B cell (primary cell): Measurements from ENCODE around the gene MT4. TPM values are rescaled to one million over a fixed set of nuclear protein-coding genes. Genes with fewer than 3 reads are reported as not detected.
A peak's percentile ranks its signal among the peaks of the same experiment; 100 is the strongest.

Source experiments
- ATAC-seq: fragments of 200-7000 bp; cut with Tn5 transposase; one replicate; pipeline ENCODE4 v1.10.0; 2021; ENCODE audit warnings: low read depth, mild to moderate bottlenecking, moderate number of reproducible peaks, moderate library complexity
- CTCF ChIA-PET: fragments of 350-600 bp; sonication (Branson Sonifier 250); formaldehyde crosslinking; loops from one replicate; lab custom pipeline; 2021; ENCODE audit warnings: antibody characterized with exemption, inconsistent platforms; lab: Charles Lee
- POLR2A ChIA-PET: fragments of 350-600 bp; sonication (Branson Sonifier 250); formaldehyde crosslinking; loops from one replicate; lab custom pipeline; 2021; ENCODE audit warnings: antibody characterized with exemption; lab: Charles Lee
- DNase-seq: peaks from one replicate; pipeline ENCODE4 v3.0.0; 2013
- H2AFZ ChIP-seq: 2 replicates; pipeline ENCODE4 v1.6.1; 2012; ENCODE audit warnings: mild to moderate bottlenecking, low read depth, low read length; ENCODE audit not compliant: insufficient read depth, poor library complexity, severe bottlenecking
- H3K27ac ChIP-seq, 2 donors: 1 replicate in 1 of 2; 2 replicates in 1 of 2; pipeline ENCODE4 v1.5.1; 2012 to 2013; ENCODE audit warnings: low read length in 2 of 2, mild to moderate bottlenecking in 2 of 2, moderate library complexity in 1 of 2
- H3K27me3 ChIP-seq, 4 experiments: fragments of 200-600 bp in 1 of 4; sonication (generic) in 1 of 4; replicated peaks in 1 of 4; 1 replicate in 2 of 4; 2 replicates in 2 of 4; pipeline versions ENCODE4 v1.6.1 to v1.7.0; 2013 to 2016; ENCODE audit warnings: low read length in 3 of 4, mild to moderate bottlenecking in 2 of 4, mixed read lengths in 1 of 4, moderate library complexity in 1 of 4; ENCODE audit not compliant: insufficient read depth in 4 of 4, control insufficient read depth in 3 of 4; ENCODE audit errors: control extremely low read depth in 1 of 4
- H3K36me3 ChIP-seq, 2 experiments: replicated peaks in 1 of 2; 1 replicate in 1 of 2; 2 replicates in 1 of 2; pipeline versions ENCODE4 v1.6.1 to v1.7.1; 2013; ENCODE audit warnings: low read length in 1 of 2; ENCODE audit not compliant: insufficient read depth in 2 of 2, control insufficient read depth in 1 of 2; ENCODE audit errors: control extremely low read depth in 1 of 2, extremely low read depth in 1 of 2
- H3K4me1 ChIP-seq, 2 donors: fragments of 200-600 bp in 1 of 2; sonication (generic) in 1 of 2; 1 replicate in 1 of 2; 2 replicates in 1 of 2; pipeline versions ENCODE4 v1.5.1 to v1.6.1; 2013 to 2017; ENCODE audit warnings: low read length in 2 of 2; ENCODE audit not compliant: control insufficient read depth in 2 of 2, insufficient read depth in 2 of 2
- H3K4me2 ChIP-seq: replicated peaks from 2 replicates; pipeline ENCODE3; 2012; ENCODE audit warnings: mild to moderate bottlenecking, low read depth, low read length; ENCODE audit not compliant: poor library complexity, severe bottlenecking
- H3K4me3 ChIP-seq, 5 experiments: fragments of 200-600 bp in 1 of 5; sonication (generic) in 1 of 5; 1 replicate in 3 of 5; 2 replicates in 2 of 5; pipeline versions ENCODE4 v1.5.1 to v1.7.0; 2011 to 2016; ENCODE audit warnings: low read length in 4 of 5, mild to moderate bottlenecking in 4 of 5, low read depth in 2 of 5, control low read depth in 1 of 5, moderate library complexity in 1 of 5; ENCODE audit not compliant: insufficient read depth in 1 of 5; ENCODE audit errors: control extremely low read depth in 1 of 5, extremely low read depth in 1 of 5
- H3K79me2 ChIP-seq: fragments of 200-600 bp; sonication (generic); one replicate; pipeline ENCODE4 v1.6.0; 2016; ENCODE audit warnings: low read length; ENCODE audit not compliant: control insufficient read depth, insufficient read depth
- H3K9ac ChIP-seq: fragments of 200-600 bp; sonication (generic); 2 replicates; pipeline ENCODE4 v1.6.1; 2017; ENCODE audit warnings: mild to moderate bottlenecking, low read length, moderate library complexity
- H3K9me3 ChIP-seq, 3 donors: one replicate each; pipeline versions ENCODE4 v1.6.1 to v1.7.1; 2013; ENCODE audit warnings: low read length in 2 of 3; ENCODE audit not compliant: control insufficient read depth in 2 of 3, insufficient read depth in 1 of 3; ENCODE audit errors: control extremely low read depth in 1 of 3
- H4K20me1 ChIP-seq: 2 replicates; pipeline ENCODE4 v1.6.0; 2012; ENCODE audit warnings: mild to moderate bottlenecking, low read length; ENCODE audit not compliant: insufficient read depth, control insufficient read depth, poor library complexity, severe bottlenecking
- H3K27ac Mint-ChIP-seq: one replicate; pipeline ENCODE4 v1.8.0; 2021; ENCODE audit warnings: mixed read lengths
- H3K27me3 Mint-ChIP-seq: one replicate; pipeline ENCODE4 v1.8.0; 2021; ENCODE audit warnings: mixed read lengths
- H3K4me1 Mint-ChIP-seq: one replicate; pipeline ENCODE4 v1.8.0; 2021; ENCODE audit warnings: mixed read lengths
- H3K4me3 Mint-ChIP-seq: one replicate; pipeline ENCODE4 v1.8.0; 2021; ENCODE audit warnings: mixed read lengths
- H3K9me3 Mint-ChIP-seq: one replicate; pipeline ENCODE4 v1.8.0; 2022; ENCODE audit warnings: mixed read lengths; ENCODE audit not compliant: insufficient read depth
- EZH2 ChIP-seq: IDR thresholded peaks from 2 replicates; pipeline ENCODE4 v1.6.1; 2012; ENCODE audit warnings: borderline replicate concordance, low read depth, mild to moderate bottlenecking, moderate library complexity, low read length; ENCODE audit not compliant: insufficient read depth, poor library complexity, severe bottlenecking
- WGBS: methylation state at CpG from one replicate; pipeline ENCODE4 v1.1.5; 2013; ENCODE audit warnings: missing lambda C conversion rate; ENCODE audit not compliant: insufficient coverage; 5-methylcytosine and 5-hydroxymethylcytosine counted together
- intact Hi-C: fragments of 100-400 bp; cut with micrococcal nuclease; formaldehyde crosslinking; loops from one replicate; pipeline ENCODE4 v1.10.0; 2022
- polyA plus RNA-seq: library from polyadenylated mRNA; depleted of rRNA; stranded (reverse); fragments of >200 nt; gene quantifications from 2 replicates; pipeline ENCODE4 v1.2.3, GENCODE V29; 2012
- total RNA-seq, 2 donors: library from RNA; stranded (reverse); fragments of 120-200 nt in 1 of 2; gene quantifications; 1 replicate in 1 of 2; 2 replicates in 1 of 2; pipeline versions ENCODE4 v1.2.3 to v1.2.4, GENCODE V29; 2013 to 2022
- TF ChIP-seq, protein P1 (sequence below): fragments of 200-600 bp; IDR thresholded peaks from one replicate; pipeline ENCODE4 v1.8.0; 2022; ENCODE audit warnings: antibody characterized with exemption, mild to moderate bottlenecking

The MT4 gene
- total and polyA plus RNA-seq, 2 donors (not counting 1 experiment from before 2014, with no cell fraction given), result not detected

DNA sequence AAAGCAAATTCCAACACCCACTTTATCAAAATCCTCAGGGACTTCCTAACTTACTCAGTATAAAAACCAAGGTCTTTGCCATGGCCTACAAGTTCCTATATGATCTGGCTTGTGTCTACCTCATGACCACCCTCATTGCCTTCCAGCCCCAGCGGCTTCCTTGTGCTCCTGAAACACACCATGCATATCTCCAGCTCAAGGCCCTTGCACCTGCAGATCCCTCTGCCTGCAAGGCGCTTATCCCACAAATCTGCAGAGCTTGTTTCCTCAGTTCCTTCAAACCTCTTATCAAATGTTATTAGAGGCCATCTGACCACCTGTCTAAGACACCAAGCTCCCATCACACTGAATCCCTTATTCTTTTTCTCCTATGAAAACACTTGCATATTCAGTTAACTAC, 47.7 kb upstream of the MT4 start:
- POLR2A ChIA-PET, result interaction anchor here (0.7 kb wide), 1 partner anchor 72 kb away, joined by 3 read pairs; no protein-coding TSS in a partner anchor

DNA sequence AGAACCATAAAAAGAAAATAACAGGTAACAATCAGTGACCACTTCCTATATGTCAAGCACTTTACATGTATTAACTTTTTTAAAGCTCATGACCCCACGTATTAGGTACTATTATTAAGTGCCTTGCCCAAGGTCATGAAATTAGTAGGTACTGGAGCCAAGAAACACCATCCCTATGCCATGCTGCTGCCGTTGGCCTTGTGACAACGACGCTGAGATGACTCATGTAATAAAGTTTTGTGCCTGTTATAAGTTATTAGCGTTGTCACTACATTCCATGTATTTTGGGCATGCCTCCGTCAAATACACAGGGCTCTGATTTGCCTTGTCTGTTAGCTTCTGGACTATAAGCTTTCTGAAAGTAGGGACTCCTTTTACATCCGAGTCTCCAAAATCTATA, 46.4 kb upstream of the MT4 start:
- 100% methylated on average over 4 of the region's 7 CpGs for WGBS
- H3K9me3 Mint-ChIP-seq, result no peaks in the 10 kb centered on the region
- Histone ChIP-seq H3K36me3 (no peaks in the 10 kb centered on the region), H3K27me3 (no peaks in the 10 kb centered on the region), H4K20me1 (peaks cover 3% of the 10 kb centered on the region), H3K4me2 (no peak overlapping the region), H2AFZ (no peak overlapping the region), H3K9ac (no peak overlapping the region), H3K9me3 (no peaks in the 10 kb centered on the region), H3K4me1 (peaks cover 9 to 18% of the 10 kb centered on the region in 2 donors), H3K27ac (no peak overlapping the region), H3K79me2 (peaks cover 24% of the 10 kb centered on the region), H3K4me3 (no peak overlapping the region)
- DNase-seq, result no peak
- H3K27ac Mint-ChIP-seq, result peak overlapping the region; percentile 56
- no peak for TF ChIP-seq EZH2
- TF ChIP-seq, protein P1, sequence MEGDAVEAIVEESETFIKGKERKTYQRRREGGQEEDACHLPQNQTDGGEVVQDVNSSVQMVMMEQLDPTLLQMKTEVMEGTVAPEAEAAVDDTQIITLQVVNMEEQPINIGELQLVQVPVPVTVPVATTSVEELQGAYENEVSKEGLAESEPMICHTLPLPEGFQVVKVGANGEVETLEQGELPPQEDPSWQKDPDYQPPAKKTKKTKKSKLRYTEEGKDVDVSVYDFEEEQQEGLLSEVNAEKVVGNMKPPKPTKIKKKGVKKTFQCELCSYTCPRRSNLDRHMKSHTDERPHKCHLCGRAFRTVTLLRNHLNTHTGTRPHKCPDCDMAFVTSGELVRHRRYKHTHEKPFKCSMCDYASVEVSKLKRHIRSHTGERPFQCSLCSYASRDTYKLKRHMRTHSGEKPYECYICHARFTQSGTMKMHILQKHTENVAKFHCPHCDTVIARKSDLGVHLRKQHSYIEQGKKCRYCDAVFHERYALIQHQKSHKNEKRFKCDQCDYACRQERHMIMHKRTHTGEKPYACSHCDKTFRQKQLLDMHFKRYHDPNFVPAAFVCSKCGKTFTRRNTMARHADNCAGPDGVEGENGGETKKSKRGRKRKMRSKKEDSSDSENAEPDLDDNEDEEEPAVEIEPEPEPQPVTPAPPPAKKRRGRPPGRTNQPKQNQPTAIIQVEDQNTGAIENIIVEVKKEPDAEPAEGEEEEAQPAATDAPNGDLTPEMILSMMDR, result no peak
- ChIA-PET POLR2A (no interaction called here), CTCF (interaction anchor here (1.0 to 3.5 kb wide), 7 partner anchors 11 to 183 kb away, joined by 3 to 22 read pairs (median 3); no protein-coding TSS in a partner anchor)
- peaks cover 46% of the 10 kb centered on the region for H3K4me1 Mint-ChIP-seq
- no peak for ATAC-seq
- H3K4me3 Mint-ChIP-seq, result peak overlapping the region; percentile 81
- no peaks in the 10 kb centered on the region for H3K27me3 Mint-ChIP-seq
- intact Hi-C loops, result no loop called here

More for the DNA sequence above, 47.7 kb upstream of the MT4 start:
- H3K9me3 Mint-ChIP-seq, result no peaks in the 10 kb centered on the region
- Histone ChIP-seq H3K27ac (no peak overlapping the region), H3K9ac (no peak overlapping the region), H4K20me1 (peaks cover 14% of the 10 kb centered on the region), H3K4me1 (peaks cover 9 to 18% of the 10 kb centered on the region in 2 donors), H3K4me2 (no peak overlapping the region), H3K4me3 (no peak overlapping the region), H3K79me2 (peaks cover 32% of the 10 kb centered on the region), H3K36me3 (peaks cover 0 to 7% of the 10 kb centered on the region in 2 experiments), H3K9me3 (no peaks in the 10 kb centered on the region), H2AFZ (no peak overlapping the region), H3K27me3 (no peaks in the 10 kb centered on the region)
- no peaks in the 10 kb centered on the region for H3K27me3 Mint-ChIP-seq
- CTCF ChIA-PET, result interaction anchor here (1.0 to 3.5 kb wide), 6 partner anchors 10 to 184 kb away, joined by 3 to 22 read pairs (median 4); no protein-coding TSS in a partner anchor
- ATAC-seq (no peak), DNase-seq (no peak)
- peaks cover 50% of the 10 kb centered on the region for H3K4me1 Mint-ChIP-seq
- intact Hi-C loops, result no loop called here
- H3K4me3 Mint-ChIP-seq, result no peak overlapping the region
- TF ChIP-seq EZH2, result no peak
- TF ChIP-seq, protein P1, result no peak
- WGBS, result 100% methylated on average over 2 of the region's 2 CpGs
- H3K27ac Mint-ChIP-seq, result no peak overlapping the region
